Measurements from ENCODE around the gene PCSK7. TPM values are rescaled to one million over a fixed set of nuclear protein-coding genes. Genes with fewer than 3 reads are reported as not detected.

PCSK7 gene
- total and polyA plus RNA-seq, 2 of the 8 experiments (the other 6 are each of a cell fraction or from before 2014, with no cell fraction given): 23.4 to 38.5 TPM

DNA sequence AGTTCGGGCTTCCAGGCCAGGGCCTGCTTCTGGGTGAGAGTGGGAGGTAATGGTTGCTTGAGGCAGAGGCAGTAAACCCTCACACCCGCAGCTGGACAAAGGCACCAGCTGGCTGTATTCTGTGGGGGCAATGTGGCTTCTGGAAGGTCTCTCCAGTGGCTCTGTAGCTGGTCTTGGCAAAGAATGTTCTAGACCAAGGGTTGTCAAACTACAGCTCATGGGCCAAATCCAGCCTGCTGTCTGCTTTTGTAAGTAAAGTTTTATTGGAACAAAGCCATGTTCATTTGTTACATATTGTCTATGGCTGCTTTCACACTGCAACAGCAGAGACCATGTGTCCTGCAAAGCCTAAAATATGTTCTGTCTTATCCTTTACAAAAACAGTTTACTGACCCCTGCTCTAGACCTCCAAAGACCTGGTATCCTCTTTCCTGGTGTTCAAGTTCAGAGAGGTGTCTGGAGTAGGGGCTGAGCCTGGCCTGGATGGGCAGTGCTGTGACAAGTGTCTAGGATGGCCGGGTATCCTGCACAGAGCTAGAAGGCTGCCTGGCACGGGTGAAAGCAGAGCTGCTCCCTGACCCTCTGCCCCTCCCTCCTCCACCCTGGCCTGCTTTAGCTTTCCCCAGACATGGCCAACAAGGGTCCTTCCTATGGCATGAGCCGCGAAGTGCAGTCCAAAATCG lies 29.3 kb downstream of the PCSK7 start:
- no peak for FAIRE-seq
- H3K4me3 ChIP-seq (ENCODE audit: extremely low read depth in 1 of 4, insufficient read depth in 2 of 4, low read depth in 3 of 4, low read length in 4 of 4): no peak overlapping the region
- TF ChIP-seq BCL11A (IDR thresholded peaks at IDR 0.05; ENCODE audit: low read depth in 2 of 2, low read length in 2 of 2) (no peak), RAD21 (IDR thresholded peaks at IDR 0.05 in 1 of 2, conservative IDR thresholded peaks at IDR 0.05 in 1 of 2; ENCODE audit: low read depth in 2 of 2, low read length in 2 of 2) (no peak), JUND (IDR thresholded peaks at IDR 0.05; ENCODE audit: low read length) (no peak), SAP30 (IDR thresholded peaks at IDR 0.05; ENCODE audit: insufficient read depth, insufficient replicate concordance, low read length) (no peak), NANOG (IDR thresholded peaks at IDR 0.05; ENCODE audit: insufficient read depth, low read depth, low read length, poor library complexity, severe bottlenecking) (no peak)
- TF ChIP-seq, protein P1, sequence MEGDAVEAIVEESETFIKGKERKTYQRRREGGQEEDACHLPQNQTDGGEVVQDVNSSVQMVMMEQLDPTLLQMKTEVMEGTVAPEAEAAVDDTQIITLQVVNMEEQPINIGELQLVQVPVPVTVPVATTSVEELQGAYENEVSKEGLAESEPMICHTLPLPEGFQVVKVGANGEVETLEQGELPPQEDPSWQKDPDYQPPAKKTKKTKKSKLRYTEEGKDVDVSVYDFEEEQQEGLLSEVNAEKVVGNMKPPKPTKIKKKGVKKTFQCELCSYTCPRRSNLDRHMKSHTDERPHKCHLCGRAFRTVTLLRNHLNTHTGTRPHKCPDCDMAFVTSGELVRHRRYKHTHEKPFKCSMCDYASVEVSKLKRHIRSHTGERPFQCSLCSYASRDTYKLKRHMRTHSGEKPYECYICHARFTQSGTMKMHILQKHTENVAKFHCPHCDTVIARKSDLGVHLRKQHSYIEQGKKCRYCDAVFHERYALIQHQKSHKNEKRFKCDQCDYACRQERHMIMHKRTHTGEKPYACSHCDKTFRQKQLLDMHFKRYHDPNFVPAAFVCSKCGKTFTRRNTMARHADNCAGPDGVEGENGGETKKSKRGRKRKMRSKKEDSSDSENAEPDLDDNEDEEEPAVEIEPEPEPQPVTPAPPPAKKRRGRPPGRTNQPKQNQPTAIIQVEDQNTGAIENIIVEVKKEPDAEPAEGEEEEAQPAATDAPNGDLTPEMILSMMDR (IDR thresholded peaks at IDR 0.05; ENCODE audit: control extremely low read depth in 1 of 3, insufficient read depth in 1 of 3, low read depth in 1 of 3, low read length in 3 of 3): no peak
- TF ChIP-seq, protein P2, sequence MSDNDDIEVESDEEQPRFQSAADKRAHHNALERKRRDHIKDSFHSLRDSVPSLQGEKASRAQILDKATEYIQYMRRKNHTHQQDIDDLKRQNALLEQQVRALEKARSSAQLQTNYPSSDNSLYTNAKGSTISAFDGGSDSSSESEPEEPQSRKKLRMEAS (IDR thresholded peaks at IDR 0.05): no peak

More for the DNA sequence above, 29.3 kb downstream of the PCSK7 start:
- H3K18ac ChIP-seq (ENCODE audit: extremely low read depth, low read length): no peak overlapping the region
- no peak overlapping the region for H2AFZ ChIP-seq (ENCODE audit: low read length)
- peaks cover 7 to 32% (median 28%) of the 10 kb centered on the region in 4 experiments for H3K4me1 ChIP-seq (replicated peaks in 1 of 4; ENCODE audit: control insufficient read depth in 3 of 4, insufficient read depth in 4 of 4, low read length in 3 of 4)
- no peak overlapping the region for H3K23ac ChIP-seq (ENCODE audit: insufficient read length)
- no peak overlapping the region for H3K4ac ChIP-seq (replicated peaks; ENCODE audit: insufficient read length, low read depth, low read length)
- POLR2A ChIA-PET (ENCODE audit: partially characterized antibody): interaction anchor here (0.7 to 10.3 kb wide), 12 partner anchors 8 to 55 kb away, joined by 3 to 153 read pairs (median 6); partner anchors contain the start of genes PCSK7, RNF214 and SIDT2
- no peak overlapping the region for H3K27ac ChIP-seq (ENCODE audit: low read depth, low read length)
- peaks cover 6% of the 10 kb centered on the region; the same call in 1 of the 2 replicates for H3K23me2 ChIP-seq (ENCODE audit: low read depth, low read length)
- WGBS, 2 experiments (ENCODE audit: extremely low coverage in 1 of 2, insufficient coverage in 1 of 2, insufficient read length in 1 of 2, insufficient replicate concordance in 2 of 2, low coverage in 1 of 2, low lambda C conversion rate in 2 of 2, missing lambda C conversion rate in 1 of 2): 95% methylated on average over 7 of the region's 7 CpGs; no CpG with 5 or more reads in 1 of the 2 experiments
- H4K91ac ChIP-seq (replicated peaks; ENCODE audit: insufficient read length, low read length): no peak overlapping the region
- no peak overlapping the region for H3K56ac ChIP-seq (replicated peaks; ENCODE audit: insufficient read length, low read depth, low read length)
- H4K20me1 ChIP-seq (replicated peaks in 1 of 2; ENCODE audit: control insufficient read depth in 1 of 2, insufficient read depth in 2 of 2, low read length in 2 of 2): peaks cover 0 to under 1% of the 10 kb centered on the region in 2 experiments
- H2BK20ac ChIP-seq (ENCODE audit: low read length): no peak overlapping the region
- no peaks in the 10 kb centered on the region; a peak in 1 of 7 replicates for H3K27me3 ChIP-seq (replicated peaks in 1 of 4; ENCODE audit: control insufficient read depth in 3 of 4, extremely low read depth in 1 of 4, insufficient read depth in 3 of 4, low read length in 3 of 4)
- no peak overlapping the region for H3K14ac ChIP-seq (ENCODE audit: insufficient read length)
- H3K79me1 ChIP-seq (ENCODE audit: low read depth, low read length): no peaks in the 10 kb centered on the region; the same call in 1 of the 2 replicates
- H4K5ac ChIP-seq (ENCODE audit: insufficient read length, low read depth, low read length): no peak overlapping the region
- H2BK15ac ChIP-seq (ENCODE audit: low read length): no peak overlapping the region
- CTCF ChIA-PET (ENCODE audit: partially characterized antibody): interaction anchor here (0.6 to 18.7 kb wide), 9 partner anchors 8 to 459 kb away, joined by 3 to 449 read pairs (median 5); partner anchors contain the start of genes PAFAH1B2, PCSK7, RNF214 and SIDT2
- no peak for DNase-seq (ENCODE audit: low read depth in 1 of 2, low spot score in 2 of 2)
- H2BK5ac ChIP-seq (ENCODE audit: low read depth, low read length): no peak overlapping the region
- no peak overlapping the region for H2BK120ac ChIP-seq (replicated peaks; ENCODE audit: low read depth, low read length)
- peak overlapping the region; percentile 86; the same call in 1 of the 2 replicates for H4K8ac ChIP-seq (ENCODE audit: extremely low read depth, insufficient read depth, low read length)
- H3K79me2 ChIP-seq (ENCODE audit: control insufficient read depth in 1 of 2, insufficient read depth in 2 of 2, low read length in 2 of 2): peaks cover 0 to 14% of the 10 kb centered on the region in 2 experiments; a peak in 1 of 4 replicates
- no peak overlapping the region for H2AK5ac ChIP-seq (ENCODE audit: low read depth, low read length)
- peaks cover 2 to 8% (median 5%) of the 10 kb centered on the region in 4 experiments; a peak in 3 of 8 replicates for H3K36me3 ChIP-seq (ENCODE audit: control insufficient read depth in 2 of 4, insufficient read depth in 4 of 4, low read length in 3 of 4)
- peak overlapping the region in 1 of 2 experiments; percentile 67; a peak in 1 of 4 replicates for H3K4me2 ChIP-seq (ENCODE audit: insufficient read depth in 1 of 2, low read depth in 2 of 2, low read length in 2 of 2)
- H3K9ac ChIP-seq (replicated peaks in 1 of 4; ENCODE audit: extremely low read depth in 1 of 4, low read depth in 3 of 4, low read length in 3 of 4): no peak overlapping the region
- no peak overlapping the region for H2BK12ac ChIP-seq (ENCODE audit: low read depth, low read length)
- no peaks in the 10 kb centered on the region for H3K9me3 ChIP-seq (ENCODE audit: insufficient read depth in 2 of 2, low read depth in 1 of 2, low read length in 1 of 2)

Data from H1 (cell line).